Measurements from ENCODE around the gene ST7.
"Not testable (repeated sequence)": the region's sequence is repeated elsewhere in the genome, so short reads cannot be mapped to it uniquely, and the experiment has no call there.

Gene ST7

GRCh38 chr7:116957874-116958273 is 4.6 kb downstream of the ST7 start:
- no peak for DNase-seq
- Histone ChIP-seq H3K9me3 (ENCODE audit: control insufficient read depth, low read length) (no peaks in the 10 kb centered on the region), H3K4me3 (ENCODE audit: insufficient read depth, low read depth, low read length, poor library complexity, severe bottlenecking) (no peak overlapping the region), H3K27ac (ENCODE audit: insufficient read depth, low read length, poor library complexity, severe bottlenecking) (no peak overlapping the region), H3K36me3 (ENCODE audit: control insufficient read depth, insufficient read depth, low read length) (no peaks in the 10 kb centered on the region), H3K4me1 (ENCODE audit: control insufficient read depth, insufficient read depth, low read length, poor library complexity, severe bottlenecking) (peaks cover 7% of the 10 kb centered on the region), H3K27me3 (replicated peaks; ENCODE audit: control insufficient read depth, insufficient read depth, low read length, poor library complexity, severe bottlenecking) (no peaks in the 10 kb centered on the region)

GRCh38 chr7:116961966-116962673 is 8.8 kb downstream of the ST7 start:
- not testable (repeated sequence) for H3K27ac ChIP-seq (ENCODE audit: insufficient read depth, low read length, poor library complexity, severe bottlenecking); H3K27me3 ChIP-seq (replicated peaks; ENCODE audit: control insufficient read depth, insufficient read depth, low read length, poor library complexity, severe bottlenecking); H3K36me3 ChIP-seq (ENCODE audit: control insufficient read depth, insufficient read depth, low read length); DNase-seq; H3K9me3 ChIP-seq (ENCODE audit: control insufficient read depth, low read length); H3K4me3 ChIP-seq (ENCODE audit: insufficient read depth, low read depth, low read length, poor library complexity, severe bottlenecking); H3K4me1 ChIP-seq (ENCODE audit: control insufficient read depth, insufficient read depth, low read length, poor library complexity, severe bottlenecking)

- Histone ChIP-seq H3K4me3 (ENCODE audit: insufficient read depth, low read depth, low read length, poor library complexity, severe bottlenecking) (no peak overlapping the region), H3K9me3 (ENCODE audit: control insufficient read depth, low read length) (no peaks in the 10 kb centered on the region)
- DNase-seq: no peak
Measured at GRCh38 chr7:116963234-116963633, 9.9 kb downstream of the ST7 start.

GRCh38 chr7:116966601-116967000 is 13.3 kb downstream of the ST7 start:
- no peak overlapping the region for H3K4me3 ChIP-seq (ENCODE audit: insufficient read depth, low read depth, low read length, poor library complexity, severe bottlenecking)
- H3K27me3 ChIP-seq (replicated peaks; ENCODE audit: control insufficient read depth, insufficient read depth, low read length, poor library complexity, severe bottlenecking): no peaks in the 10 kb centered on the region
- DNase-seq: no peak
- no peak overlapping the region for H3K27ac ChIP-seq (ENCODE audit: insufficient read depth, low read length, poor library complexity, severe bottlenecking)
- no peaks in the 10 kb centered on the region for H3K4me1 ChIP-seq (ENCODE audit: control insufficient read depth, insufficient read depth, low read length, poor library complexity, severe bottlenecking)
- no peaks in the 10 kb centered on the region for H3K36me3 ChIP-seq (ENCODE audit: control insufficient read depth, insufficient read depth, low read length)
- H3K9me3 ChIP-seq (ENCODE audit: control insufficient read depth, low read length): no peaks in the 10 kb centered on the region

More at GRCh38 chr7:116963234-116963633, 9.9 kb downstream of the ST7 start:
- Histone ChIP-seq H3K36me3 (ENCODE audit: control insufficient read depth, insufficient read depth, low read length) (no peaks in the 10 kb centered on the region), H3K27ac (ENCODE audit: insufficient read depth, low read length, poor library complexity, severe bottlenecking) (no peak overlapping the region), H3K27me3 (replicated peaks; ENCODE audit: control insufficient read depth, insufficient read depth, low read length, poor library complexity, severe bottlenecking) (no peaks in the 10 kb centered on the region), H3K4me1 (ENCODE audit: control insufficient read depth, insufficient read depth, low read length, poor library complexity, severe bottlenecking) (no peaks in the 10 kb centered on the region)

GRCh38 chr7:116967254-116967922 is 14.1 kb downstream of the ST7 start:
- Histone ChIP-seq H3K4me1 (ENCODE audit: control insufficient read depth, insufficient read depth, low read length, poor library complexity, severe bottlenecking) (no peaks in the 10 kb centered on the region), H3K4me3 (ENCODE audit: insufficient read depth, low read depth, low read length, poor library complexity, severe bottlenecking) (no peak overlapping the region), H3K9me3 (ENCODE audit: control insufficient read depth, low read length) (no peaks in the 10 kb centered on the region), H3K27me3 (replicated peaks; ENCODE audit: control insufficient read depth, insufficient read depth, low read length, poor library complexity, severe bottlenecking) (no peaks in the 10 kb centered on the region), H3K36me3 (ENCODE audit: control insufficient read depth, insufficient read depth, low read length) (no peaks in the 10 kb centered on the region), H3K27ac (ENCODE audit: insufficient read depth, low read length, poor library complexity, severe bottlenecking) (no peak overlapping the region)
- DNase-seq: no peak

DNA sequence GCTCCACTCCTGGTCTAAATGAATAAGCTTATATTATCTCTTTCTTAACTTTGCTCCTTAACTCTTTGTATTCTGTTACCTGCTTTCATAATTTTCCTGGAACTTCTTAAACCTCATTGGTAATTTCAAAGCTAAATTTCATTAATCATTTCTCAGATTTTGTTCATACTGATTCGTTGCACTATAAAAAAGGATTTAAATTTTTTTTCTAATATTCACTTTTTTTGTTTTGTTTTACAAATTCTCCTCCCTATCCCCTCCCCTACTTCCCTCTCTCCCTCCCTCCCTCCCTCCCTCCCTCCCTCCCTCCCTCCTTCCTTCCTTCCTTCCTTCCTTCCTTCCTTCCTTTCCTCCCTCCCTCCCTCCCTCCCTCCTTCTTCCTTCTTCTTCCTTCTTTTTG is 14.7 kb downstream of the ST7 start:
- H3K9me3 ChIP-seq (ENCODE audit: control insufficient read depth, low read length): no peaks in the 10 kb centered on the region
- no peaks in the 10 kb centered on the region for H3K36me3 ChIP-seq (ENCODE audit: control insufficient read depth, insufficient read depth, low read length)
- no peak for DNase-seq
- no peak overlapping the region for H3K27ac ChIP-seq (ENCODE audit: insufficient read depth, low read length, poor library complexity, severe bottlenecking)
- no peak overlapping the region for H3K4me3 ChIP-seq (ENCODE audit: insufficient read depth, low read depth, low read length, poor library complexity, severe bottlenecking)
- H3K27me3 ChIP-seq (replicated peaks; ENCODE audit: control insufficient read depth, insufficient read depth, low read length, poor library complexity, severe bottlenecking): no peaks in the 10 kb centered on the region
- no peaks in the 10 kb centered on the region for H3K4me1 ChIP-seq (ENCODE audit: control insufficient read depth, insufficient read depth, low read length, poor library complexity, severe bottlenecking)

DNA sequence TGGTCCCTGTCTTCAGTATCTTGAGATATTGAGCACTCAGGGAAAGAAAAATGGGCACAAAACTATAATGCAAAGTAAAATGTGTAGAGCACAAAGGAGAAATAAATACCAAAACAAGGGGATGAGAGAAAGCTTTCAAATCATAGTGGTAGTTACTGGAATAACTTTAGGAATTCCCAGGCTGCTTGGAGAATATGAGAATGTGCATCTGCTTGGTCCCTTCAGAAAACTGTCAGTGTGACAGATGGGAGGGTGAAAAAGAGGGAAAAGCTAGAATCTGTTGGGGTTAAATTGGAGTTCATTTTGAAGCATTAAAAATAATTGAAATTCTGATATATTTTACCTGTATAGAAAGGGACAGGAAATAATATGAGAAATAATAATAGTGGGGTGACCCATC is 15.3 kb downstream of the ST7 start:
- DNase-seq: no peak
- H3K27ac ChIP-seq (ENCODE audit: insufficient read depth, low read length, poor library complexity, severe bottlenecking): no peak overlapping the region
- H3K9me3 ChIP-seq (ENCODE audit: control insufficient read depth, low read length): no peaks in the 10 kb centered on the region
- H3K27me3 ChIP-seq (replicated peaks; ENCODE audit: control insufficient read depth, insufficient read depth, low read length, poor library complexity, severe bottlenecking): no peaks in the 10 kb centered on the region
- H3K4me3 ChIP-seq (ENCODE audit: insufficient read depth, low read depth, low read length, poor library complexity, severe bottlenecking): no peak overlapping the region
- H3K4me1 ChIP-seq (ENCODE audit: control insufficient read depth, insufficient read depth, low read length, poor library complexity, severe bottlenecking): no peaks in the 10 kb centered on the region
- no peaks in the 10 kb centered on the region for H3K36me3 ChIP-seq (ENCODE audit: control insufficient read depth, insufficient read depth, low read length)

- H3K4me3 ChIP-seq (ENCODE audit: insufficient read depth, low read depth, low read length, poor library complexity, severe bottlenecking): no peak overlapping the region
- H3K27ac ChIP-seq (ENCODE audit: insufficient read depth, low read length, poor library complexity, severe bottlenecking): no peak overlapping the region
- H3K9me3 ChIP-seq (ENCODE audit: control insufficient read depth, low read length): no peaks in the 10 kb centered on the region
- no peaks in the 10 kb centered on the region for H3K36me3 ChIP-seq (ENCODE audit: control insufficient read depth, insufficient read depth, low read length)
- DNase-seq: no peak
- no peaks in the 10 kb centered on the region for H3K4me1 ChIP-seq (ENCODE audit: control insufficient read depth, insufficient read depth, low read length, poor library complexity, severe bottlenecking)
- H3K27me3 ChIP-seq (replicated peaks; ENCODE audit: control insufficient read depth, insufficient read depth, low read length, poor library complexity, severe bottlenecking): no peaks in the 10 kb centered on the region
Measured at GRCh38 chr7:116969371-116969902, 16.1 kb downstream of the ST7 start.

DNA sequence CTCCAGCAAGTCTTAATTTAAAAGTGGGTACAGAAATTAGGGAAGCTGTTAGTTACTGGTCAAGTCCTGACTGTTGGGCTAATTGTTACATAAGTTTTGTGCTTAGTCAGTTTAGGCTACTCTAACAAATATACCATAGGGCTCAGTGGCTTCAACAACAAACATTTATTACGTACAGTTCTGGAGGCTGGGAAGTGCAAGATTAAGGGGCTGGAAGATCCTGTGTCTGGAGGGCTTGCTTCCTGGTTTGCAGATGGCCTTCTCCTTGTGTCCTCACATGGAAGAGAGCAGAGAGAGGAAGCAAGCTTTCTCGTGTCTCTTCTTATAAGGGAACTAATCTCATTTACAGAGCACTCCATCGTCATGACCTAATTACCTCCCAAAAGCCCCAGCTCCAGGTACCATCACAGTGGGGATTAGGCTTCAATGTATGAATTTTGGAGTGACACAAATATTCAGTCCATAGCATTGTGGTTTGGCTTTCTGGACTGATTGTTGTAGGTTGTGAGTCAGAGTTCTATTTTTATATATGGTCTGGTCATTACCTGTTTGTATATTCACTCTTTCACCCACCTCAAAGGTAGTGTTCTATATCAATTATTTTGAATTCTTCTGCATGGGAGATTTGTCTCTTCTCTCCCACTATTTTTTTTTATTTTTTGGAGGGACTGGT is 17.1 kb downstream of the ST7 start:
- H3K27ac ChIP-seq (ENCODE audit: insufficient read depth, low read length, poor library complexity, severe bottlenecking): no peak overlapping the region
- H3K36me3 ChIP-seq (ENCODE audit: control insufficient read depth, insufficient read depth, low read length): no peaks in the 10 kb centered on the region
- H3K4me3 ChIP-seq (ENCODE audit: insufficient read depth, low read depth, low read length, poor library complexity, severe bottlenecking): no peak overlapping the region
- DNase-seq: no peak
- no peaks in the 10 kb centered on the region for H3K9me3 ChIP-seq (ENCODE audit: control insufficient read depth, low read length)
- no peaks in the 10 kb centered on the region for H3K4me1 ChIP-seq (ENCODE audit: control insufficient read depth, insufficient read depth, low read length, poor library complexity, severe bottlenecking)
- no peaks in the 10 kb centered on the region for H3K27me3 ChIP-seq (replicated peaks; ENCODE audit: control insufficient read depth, insufficient read depth, low read length, poor library complexity, severe bottlenecking)

DNA sequence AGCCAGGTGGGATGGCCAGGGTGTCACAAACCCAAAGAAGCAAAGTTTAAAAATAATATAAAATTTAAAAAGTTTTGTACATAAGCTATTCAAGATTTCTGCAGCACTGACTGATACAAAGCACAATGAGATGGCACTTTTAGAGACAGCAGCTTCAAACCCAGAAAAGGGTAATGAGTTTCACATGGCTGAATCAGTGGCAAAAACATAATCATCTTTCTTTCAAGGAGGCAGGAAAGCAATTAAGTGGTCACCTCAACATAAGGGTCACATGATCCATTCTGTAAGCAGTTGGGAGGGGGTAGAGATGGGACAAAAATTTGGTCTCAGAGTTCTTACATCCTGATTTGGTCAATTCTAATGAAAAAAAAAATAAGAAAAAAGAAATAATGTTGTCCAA is 17.9 kb downstream of the ST7 start:
- not testable (repeated sequence) for H3K27me3 ChIP-seq (replicated peaks; ENCODE audit: control insufficient read depth, insufficient read depth, low read length, poor library complexity, severe bottlenecking); H3K4me3 ChIP-seq (ENCODE audit: insufficient read depth, low read depth, low read length, poor library complexity, severe bottlenecking); DNase-seq; H3K36me3 ChIP-seq (ENCODE audit: control insufficient read depth, insufficient read depth, low read length); H3K9me3 ChIP-seq (ENCODE audit: control insufficient read depth, low read length); H3K27ac ChIP-seq (ENCODE audit: insufficient read depth, low read length, poor library complexity, severe bottlenecking); H3K4me1 ChIP-seq (ENCODE audit: control insufficient read depth, insufficient read depth, low read length, poor library complexity, severe bottlenecking)
